NCI-H2171 treated with DMSO at 0.1 percent for 48 hours (cell line): ENCODE measurements around the gene CEP95.
A peak's percentile ranks its signal among the peaks of the same experiment; 100 is the strongest.
"Not testable (repeated sequence)": the region's sequence is repeated elsewhere in the genome, so short reads cannot be mapped to it uniquely, and the experiment has no call there.

Experiments used
- DNase-seq: peaks from one replicate; lab custom pipeline; 2025; lab: John Stamatoyannopoulos, UW

CEP95 gene, protein sequence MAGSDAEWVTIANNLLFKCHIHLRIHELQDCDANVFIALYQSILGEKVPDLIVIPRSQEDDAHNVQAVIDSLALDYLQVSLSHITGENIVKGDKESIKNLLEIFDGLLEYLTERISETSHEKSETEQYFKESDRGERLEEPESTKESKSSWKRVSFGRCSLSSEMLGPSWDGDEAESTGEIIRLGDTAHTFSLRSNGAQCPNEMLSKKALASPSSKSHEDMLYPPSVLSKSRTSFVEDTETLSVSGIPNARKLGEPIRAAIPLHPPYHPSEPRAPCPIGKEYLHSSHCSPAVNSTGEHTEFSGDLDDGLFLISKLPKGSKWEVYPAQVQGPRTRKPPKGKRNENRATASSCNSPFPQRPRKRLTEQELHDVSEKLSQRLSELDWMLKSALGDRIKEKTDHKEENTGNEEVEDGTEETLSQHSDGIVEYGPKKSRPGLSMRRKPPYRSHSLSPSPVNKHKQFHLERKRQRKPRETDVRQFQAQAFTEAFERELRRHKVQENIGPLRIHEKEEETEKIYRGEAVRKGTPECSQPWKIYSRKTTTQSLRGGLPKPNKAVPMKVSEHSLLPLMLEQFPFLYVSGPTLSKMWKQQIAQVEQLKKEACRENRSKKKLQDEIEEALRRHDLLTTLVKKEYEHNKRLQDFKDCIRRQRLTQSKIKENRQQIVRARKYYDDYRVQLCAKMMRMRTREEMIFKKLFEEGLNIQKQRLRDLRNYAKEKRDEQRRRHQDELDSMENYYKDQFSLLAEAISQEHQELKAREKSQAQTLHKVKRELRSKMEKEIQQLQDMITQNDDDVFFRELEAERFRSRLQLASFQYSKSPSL

DNA sequence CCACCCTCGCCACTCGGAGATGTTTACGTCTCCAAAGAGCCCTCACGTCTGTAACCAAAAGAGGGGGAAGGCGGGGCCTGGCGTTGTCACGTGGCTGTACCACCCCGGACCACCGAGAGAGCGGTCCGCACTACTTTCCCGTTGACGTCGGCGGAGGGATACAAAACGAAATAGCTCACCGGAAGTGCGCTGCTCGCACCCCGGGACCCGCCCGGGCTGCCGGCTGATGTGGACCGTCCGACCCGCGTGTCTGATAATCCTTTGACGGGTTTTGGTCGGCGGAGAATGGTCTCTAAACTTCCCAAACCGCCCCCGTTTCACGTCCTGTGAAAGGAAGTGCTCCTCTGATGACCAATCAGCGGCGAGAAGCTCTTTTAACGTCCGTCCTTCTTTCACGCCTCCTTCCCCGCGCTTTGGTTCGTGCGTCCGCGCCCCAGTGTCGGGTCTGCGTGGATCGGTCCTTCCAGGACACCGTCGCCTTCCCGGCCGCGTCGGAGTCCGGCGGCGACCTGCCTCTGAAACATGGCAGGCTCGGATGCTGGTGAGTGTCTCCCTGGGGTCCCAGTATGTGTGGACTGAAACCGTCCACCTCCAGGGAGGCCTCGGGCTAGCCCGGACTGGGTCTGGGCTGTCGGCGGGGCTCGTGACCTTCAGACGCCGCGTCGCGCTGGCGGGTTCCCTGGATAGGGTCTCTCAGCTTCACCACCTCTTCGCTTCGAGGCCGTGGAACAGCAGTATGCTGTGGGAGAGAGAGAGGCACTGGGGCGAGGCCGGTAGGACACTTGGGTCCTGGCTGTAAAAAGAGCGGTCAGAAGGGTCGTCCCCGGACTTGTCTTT, at the start of gene CEP95:
Gene CEP95, plus strand, starts transcription at position 402 of the 837 bp plus-strand sequence. Its CDS starts 121 bp downstream, at position 523.
- peak; percentile 99 for DNase-seq

DNA sequence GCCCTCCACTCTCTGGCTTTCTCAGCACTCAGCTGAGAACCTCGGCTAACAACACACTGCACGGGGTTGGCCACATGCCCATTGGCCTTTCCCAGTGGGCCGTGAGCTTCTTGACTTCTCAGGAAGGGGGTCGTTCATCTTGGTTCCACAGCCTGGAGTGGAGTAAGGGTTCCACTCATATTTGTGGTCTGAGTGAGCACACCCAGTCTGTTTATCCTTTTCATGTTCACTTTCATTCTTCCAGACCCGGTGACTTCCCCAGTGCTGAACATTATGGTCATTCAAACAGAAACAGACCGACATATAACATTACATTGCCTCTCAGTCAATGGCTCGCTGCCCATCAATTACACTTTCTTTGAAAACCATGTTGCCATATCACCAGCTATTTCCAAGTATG, 49.6 kb upstream of the CEP95 start:
- no peak for DNase-seq

DNA sequence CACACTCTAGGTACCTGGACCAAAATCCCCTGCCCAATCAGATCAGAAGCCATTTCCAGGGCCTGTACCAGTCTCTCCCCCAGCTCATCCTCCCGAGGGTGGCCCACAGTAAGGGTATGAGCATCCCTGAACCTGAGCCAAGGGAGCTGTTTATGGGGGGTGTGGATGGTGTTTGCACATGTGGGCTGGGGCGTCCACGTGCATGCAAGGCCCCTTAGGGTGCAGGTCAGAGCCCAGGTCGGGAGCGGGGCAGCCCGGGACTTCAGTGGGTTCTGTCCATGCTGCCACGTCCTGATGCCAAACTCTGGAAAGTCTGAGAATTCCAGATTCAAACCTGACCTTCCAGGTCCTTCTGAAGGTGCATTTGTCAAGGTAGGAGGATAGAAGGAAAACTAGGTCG, 48.0 kb upstream of the CEP95 start:
- no peak for DNase-seq

DNA sequence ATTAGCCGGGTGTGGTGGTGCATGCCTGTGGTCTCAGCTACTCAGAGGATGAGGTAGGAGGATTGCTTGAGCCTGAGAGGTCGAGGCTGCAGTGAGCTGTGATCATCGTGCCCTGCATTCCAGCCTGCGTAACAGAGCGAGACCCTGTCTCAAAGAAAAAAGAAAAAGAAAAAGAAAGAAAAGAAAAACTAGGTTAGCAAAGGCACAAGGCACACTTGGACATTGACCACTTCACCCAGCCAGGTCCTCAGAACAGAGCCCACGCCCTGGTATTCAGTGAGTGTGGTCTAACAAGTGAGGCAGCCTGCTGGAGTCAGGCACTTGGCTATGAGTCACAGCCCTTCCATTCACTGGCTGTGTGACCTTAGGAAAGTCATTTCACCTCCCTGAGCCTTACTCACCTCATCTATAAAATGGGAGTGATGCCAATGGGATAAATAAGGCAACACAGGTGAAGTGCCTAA, 47.5 kb upstream of the CEP95 start:
- DNase-seq = no peak

DNA sequence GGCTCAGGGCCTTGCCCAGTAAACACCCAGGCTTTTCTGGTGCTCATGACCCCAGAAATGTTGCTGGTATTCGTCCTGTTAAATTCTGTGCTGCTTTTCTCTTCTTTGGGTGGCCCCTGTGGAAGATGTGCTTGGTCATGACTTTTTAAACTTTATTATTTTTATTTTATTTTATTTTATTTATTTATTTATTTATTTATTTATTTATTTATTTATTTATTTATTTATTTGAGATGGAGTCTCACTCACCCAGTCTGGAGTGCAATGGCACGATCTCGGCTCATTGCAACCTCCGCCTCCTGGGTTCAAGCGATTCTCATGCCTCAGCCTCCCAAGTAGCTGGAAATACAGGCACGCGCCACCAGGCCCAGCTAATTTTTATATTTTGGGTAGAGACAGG, 47.0 kb upstream of the CEP95 start:
- not testable (repeated sequence) for DNase-seq

DNA sequence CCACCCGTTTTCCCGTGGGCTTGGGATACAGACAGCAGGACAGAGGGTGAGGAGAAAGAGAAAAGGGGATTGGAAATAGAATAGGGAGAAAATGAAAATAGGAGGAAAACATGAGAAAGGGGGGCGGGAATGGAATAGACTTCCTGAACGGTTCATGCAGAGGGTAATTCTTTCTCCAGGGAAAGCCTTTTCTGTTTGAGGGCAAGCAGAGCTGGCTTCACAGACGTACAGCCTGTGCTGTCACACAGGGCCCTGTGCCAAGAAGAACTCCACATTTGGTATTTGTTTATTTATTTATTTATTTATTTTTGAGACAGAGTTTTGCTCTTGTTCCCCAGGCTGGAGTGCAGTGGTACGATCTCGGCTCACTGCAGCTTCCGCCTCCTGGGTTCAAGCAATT, 45.8 kb upstream of the CEP95 start:
- no peak for DNase-seq

DNA sequence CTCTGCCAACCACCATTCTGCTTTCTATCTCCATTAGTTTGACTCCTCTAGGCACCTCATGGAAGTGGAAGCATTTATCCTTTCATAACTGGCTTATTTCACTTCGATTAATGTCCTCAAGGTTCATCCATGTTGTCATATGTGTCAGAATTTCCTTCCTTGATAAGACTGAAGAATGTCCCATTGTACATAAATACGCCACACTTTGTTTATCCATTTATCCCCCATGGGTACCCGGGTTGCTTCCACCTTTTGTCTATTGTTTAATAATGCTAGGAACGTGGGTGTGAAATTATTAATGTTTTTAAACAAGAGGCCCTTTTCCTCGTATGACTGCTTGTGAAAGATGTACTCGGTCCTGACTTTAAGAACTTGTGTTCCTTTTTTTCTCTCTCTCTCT, 45.0 kb upstream of the CEP95 start:
- no peak for DNase-seq

DNA sequence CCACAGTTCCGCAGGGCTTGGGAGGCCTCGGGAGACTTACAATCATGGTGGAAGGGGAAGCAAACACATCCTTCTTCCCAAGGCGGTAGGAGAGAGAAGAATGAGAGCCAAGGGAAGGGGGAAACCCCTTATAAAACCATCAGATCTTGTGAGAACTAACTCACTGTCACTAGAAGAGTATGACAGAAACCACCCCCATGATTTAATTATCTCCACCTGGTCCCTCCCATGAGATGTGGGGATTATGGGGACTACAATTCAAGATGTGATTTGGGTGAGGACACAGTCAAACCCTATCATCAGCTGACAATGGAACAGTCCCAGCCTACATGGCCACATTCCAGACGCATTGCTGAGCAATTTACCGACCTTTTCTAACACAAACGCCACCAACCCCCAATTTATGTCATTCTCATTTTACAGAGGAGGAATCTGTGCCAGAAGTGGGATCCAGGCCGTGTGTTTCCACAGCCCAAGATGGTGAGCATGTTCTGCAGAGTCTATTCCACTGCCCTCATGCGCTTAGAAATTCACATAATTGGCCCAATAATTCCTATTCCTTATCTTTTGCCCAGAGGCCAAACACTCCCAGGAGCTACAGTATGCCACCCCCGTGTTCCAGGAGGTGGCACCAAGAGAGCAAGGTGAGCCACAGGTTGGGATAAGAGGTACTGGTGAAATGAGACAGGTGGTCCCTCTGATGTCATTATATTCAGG, 40.6 kb upstream of the CEP95 start:
- no peak for DNase-seq

DNA sequence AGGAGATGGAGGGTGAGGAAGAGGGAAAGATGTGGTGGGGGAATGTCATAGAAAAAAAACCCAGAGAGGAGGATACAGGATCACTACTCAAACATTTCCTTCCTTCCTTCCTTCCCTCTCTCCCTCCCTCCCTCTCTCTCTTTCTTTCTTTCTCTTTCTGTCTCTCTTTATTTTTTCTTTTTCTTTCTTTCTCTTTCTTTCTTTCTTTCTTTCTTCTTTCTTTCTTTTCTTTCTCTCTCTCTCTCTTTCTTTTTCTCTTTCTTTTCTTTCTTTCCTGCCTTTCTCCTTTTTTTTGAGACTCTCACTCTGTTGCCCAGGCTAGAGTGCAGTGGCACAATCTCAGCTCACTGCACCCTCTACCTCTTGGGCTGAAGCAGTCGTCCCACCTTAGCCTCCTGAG, 39.9 kb upstream of the CEP95 start:
- DNase-seq = not testable (repeated sequence)

DNA sequence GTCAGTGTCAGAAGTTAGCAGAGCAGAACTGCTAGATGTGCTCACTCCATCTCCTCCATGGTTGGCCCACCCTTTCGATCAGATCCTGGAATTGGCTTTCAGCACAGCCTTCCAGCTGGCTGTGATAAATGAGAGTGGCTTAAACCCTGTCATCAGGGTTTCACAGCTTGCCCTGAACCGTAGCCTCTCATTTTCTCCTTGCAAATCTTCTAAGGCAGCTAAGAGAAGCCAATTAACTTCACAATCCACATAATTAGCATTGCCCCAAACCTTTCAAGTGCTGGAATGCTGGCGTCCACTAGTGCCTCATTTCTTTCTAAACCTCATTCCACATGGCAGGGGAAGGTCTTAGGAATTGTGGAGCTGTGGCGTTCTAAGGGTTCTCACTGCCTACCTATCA, 36.2 kb upstream of the CEP95 start:
- DNase-seq = no peak

DNA sequence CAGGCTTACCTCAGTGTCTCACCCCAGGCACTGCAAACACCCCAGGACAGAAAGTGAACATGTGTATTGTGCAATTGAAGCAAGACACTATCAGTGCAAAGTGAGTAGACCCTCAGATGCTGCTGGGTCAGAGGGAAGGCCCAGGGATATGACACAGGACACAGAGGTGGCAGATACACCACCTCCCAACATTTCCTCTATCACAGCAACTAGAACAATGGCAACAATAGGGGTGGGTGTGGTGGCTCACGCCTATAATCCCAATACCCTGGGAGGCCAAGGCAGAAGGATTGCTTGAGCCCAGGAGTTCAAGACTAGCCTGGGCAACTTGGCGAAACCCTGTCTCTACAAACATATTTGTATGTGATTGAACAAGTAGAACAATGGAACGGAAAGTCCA, 35.3 kb upstream of the CEP95 start:
- no peak for DNase-seq

DNA sequence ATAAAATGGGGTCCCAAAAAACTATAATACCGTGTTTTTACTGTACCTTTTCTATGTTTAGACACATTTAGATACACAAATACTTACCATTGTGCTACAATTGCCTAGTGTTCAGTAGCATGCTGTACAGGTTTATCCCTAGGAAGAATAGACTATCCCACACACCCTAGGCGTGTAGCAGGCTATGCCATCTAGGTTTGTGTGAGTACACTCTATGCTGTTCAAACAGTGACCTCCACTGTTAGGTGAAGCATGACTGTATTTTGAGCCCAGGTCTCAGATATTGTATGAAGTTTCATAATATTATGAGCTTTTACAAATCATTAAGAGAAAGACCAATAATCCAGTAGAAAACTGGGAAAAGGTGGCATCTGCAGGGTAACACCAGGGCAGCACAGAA, 34.2 kb upstream of the CEP95 start:
- DNase-seq = no peak

DNA sequence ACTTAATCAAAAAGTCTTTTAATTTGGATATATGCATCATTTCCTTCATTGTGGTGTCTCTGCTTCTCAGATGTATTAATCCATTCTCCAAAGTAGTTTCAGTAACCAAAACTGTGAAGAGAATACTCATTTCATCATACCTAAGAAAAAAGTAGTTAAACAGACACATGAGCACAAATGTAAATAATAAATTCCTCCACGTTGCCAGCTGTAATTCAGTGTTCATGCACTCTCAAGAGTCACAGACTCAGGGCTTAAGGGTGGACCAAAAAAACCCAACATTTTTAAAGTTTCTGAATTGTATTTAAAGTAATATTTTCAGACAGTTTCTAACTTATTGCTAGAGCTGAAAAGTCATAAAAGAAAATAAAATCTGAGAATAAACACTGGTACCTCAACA, 28.9 kb upstream of the CEP95 start:
- DNase-seq = no peak

DNA sequence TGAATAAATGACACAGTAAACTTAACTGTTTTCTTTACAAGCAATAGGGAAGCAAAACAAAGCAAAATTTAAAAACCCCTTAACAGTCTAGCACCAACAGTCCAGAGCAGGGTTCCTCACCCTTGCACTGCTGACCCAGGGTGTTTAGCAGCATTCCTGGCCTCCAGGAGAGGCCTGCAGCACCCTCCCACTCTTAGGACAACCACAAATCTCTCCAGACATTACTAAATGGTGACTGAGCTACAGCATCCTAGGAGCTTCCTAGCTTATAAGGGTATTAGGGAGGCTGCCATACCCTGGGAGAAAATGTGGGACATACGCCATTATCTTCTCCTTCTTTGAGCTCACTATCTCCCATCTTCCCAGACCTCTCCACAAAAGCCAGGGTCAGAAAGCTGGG, 25.8 kb upstream of the CEP95 start:
- no peak for DNase-seq

DNA sequence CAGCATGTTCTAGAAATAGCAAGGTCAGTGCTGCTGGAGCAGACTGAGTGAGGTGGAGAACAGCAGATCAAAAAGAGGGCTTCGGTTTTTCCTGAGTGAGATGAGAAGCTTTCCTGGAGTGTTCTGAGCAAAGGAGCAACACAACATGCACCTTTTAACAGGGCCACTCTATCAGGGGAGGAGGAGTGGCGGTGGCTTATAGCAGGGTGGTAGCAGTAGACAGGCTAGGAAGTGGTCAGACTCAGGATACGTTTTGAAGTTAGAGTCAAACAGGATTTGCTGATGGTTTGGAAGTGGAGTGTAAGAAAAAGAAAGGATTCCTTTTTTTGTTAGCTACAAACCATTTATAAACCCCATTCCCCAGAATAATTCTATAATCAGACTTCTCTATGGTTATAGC, 22.4 kb upstream of the CEP95 start:
- no peak for DNase-seq

DNA sequence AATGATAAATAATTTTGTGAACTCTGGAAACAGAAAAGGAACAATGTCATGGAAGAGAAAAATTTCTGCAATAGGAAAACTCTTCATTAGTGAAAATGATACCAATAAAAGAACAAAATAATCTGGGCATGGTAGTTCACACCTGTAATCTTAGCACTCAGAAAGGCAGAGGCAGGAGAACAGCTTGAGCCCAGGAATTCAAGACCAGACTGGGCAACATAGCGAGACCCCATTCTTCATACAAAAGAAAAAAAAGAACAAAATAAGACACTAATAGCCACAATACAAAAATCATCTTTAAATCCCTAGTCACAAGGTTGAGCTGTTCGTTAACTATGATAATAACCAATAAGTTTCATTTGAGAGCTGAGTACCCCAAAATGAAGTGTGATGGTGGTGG, 18.5 kb upstream of the CEP95 start:
- DNase-seq = no peak

DNA sequence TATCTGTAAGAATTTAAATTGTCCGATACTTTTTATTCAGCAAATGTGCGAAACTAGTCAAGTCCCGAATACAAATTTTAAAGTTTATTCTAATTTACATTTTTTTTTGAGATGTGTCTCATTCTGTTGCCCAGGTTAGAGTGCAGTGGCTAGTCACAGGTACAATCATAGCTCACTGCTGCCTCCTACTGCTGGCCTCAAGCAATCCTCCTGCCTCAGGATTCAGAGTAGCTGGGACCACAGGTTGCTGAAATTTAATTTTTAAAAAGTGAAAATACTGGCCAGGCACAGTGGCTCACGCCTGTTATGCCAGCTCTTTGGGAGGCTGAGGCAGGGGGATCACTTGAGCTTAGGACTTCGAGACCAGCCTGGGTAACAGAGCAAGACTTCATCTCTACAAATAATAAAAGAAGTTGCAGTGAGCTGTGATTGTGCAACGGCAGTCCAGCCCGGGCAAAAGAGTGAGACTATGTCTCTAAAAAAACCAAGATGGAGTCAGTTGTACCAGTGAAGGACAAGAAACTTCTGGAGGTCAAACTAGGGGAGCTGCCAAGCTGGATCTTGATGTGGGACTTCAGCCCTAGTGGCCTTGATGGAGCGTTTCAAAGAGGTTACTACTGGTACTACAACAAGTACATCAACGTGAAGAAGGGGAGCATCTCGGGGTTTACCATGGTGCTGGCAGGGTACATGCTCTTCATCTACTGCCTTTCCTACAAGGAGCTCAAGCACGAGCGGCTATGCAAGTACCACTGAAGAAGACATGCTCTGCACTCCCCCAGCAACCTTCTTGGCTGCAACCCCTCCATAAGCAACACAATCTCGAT, 15.5 kb upstream of the CEP95 start:
- no peak for DNase-seq

DNA sequence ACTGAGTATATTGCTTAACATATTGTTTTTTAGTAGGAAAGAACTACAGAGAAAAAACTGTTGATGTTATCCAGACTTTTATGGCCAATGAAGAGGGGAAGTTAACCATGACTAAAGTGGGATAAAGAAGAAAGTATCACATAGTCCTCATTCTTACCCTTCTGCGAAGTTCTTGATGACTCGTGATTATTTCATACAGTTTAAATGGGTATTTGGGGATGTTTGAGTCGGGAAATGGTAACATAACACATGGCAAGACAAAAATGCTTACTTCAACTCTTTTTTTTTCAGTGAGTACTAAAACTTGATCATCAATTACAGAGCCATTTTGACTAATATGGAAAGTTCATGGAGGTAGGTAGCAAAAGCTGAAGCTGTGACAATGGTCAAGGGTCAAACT, 14.8 kb upstream of the CEP95 start:
- no peak for DNase-seq

DNA sequence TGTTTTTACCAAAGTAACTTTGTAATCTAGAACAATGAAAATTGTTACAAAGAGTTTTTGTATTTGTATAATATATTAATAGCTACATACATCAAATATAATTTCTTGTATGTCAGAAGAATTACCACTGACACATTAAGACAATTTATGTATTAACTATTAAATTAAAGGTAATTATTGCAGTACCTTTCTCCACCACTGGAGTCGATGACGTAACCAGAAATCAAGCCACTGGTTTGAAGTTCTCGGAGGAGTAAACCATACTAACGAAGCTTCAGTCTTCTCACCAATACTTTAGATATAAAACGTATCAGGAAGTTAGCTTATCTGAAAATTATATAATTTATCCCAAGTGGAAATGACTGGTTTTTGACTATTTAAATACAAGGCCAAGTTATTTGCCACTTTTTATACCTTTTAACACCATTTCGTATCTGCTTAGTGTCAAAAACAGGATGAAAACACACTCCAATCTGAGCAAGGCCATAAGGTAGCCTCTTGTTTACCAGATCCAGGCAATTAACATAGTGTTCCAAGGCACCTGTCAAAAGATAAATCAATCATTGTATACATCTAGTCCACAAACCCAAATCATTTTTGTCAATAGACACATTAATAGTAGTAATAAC, 14.2 kb upstream of the CEP95 start:
- no peak for DNase-seq

DNA sequence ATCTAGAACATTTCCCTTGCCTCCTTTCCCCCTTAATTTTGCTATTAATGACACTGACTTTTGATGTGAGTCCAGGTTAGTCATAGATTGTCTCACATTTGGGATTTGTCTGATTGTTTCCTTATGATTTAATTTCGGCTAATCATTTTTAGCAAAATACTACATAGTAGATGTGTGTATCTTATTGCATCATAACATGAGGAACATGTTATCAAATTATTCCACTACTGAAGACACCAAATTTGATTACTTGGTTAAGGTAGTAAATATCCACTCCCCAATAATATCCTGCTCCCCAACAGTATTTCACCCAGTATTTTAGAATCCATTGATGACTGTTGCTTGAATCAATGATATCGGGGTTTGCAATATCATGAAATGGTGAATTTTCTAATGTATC, 12.7 kb upstream of the CEP95 start:
- DNase-seq = no peak
